AG04450 (cell line): ENCODE data around the gene SERPINF2. TPM values are rescaled to one million over a fixed set of nuclear protein-coding genes. Genes with fewer than 3 reads are reported as not detected.

Experiments
- CTCF ChIA-PET: fragments of 300-600, 350-600 bp; formaldehyde crosslinking; extraction: SDS; loops from one replicate; lab custom pipeline; 2022; ENCODE audit warnings: antibody characterized with exemption, inconsistent platforms; lab: Charles Lee
- POLR2A ChIA-PET: fragments of 350-600 bp; formaldehyde crosslinking; extraction: SDS; loops from one replicate; lab custom pipeline; 2021; ENCODE audit warnings: antibody characterized with exemption, inconsistent platforms; lab: Yijun Ruan, JAX
- DNase-seq: peaks from one replicate; pipeline ENCODE4 v3.0.0-alpha.2; 2011; ENCODE audit warnings: low read depth, low spot score
- H3K27ac ChIP-seq: one replicate; pipeline ENCODE4 v1.5.1; 2012; ENCODE audit warnings: low read depth, low read length, control low read depth
- H3K27me3 ChIP-seq: one replicate; pipeline ENCODE4 v1.6.0; 2012; ENCODE audit warnings: low read length; ENCODE audit not compliant: control insufficient read depth, insufficient read depth
- H3K4me3 ChIP-seq: 2 replicates; pipeline ENCODE4 v1.5.1; 2011; ENCODE audit warnings: mild to moderate bottlenecking, low read depth, low read length, control low read depth
- H3K9me3 ChIP-seq: 2 replicates; pipeline ENCODE4 v1.5.1; 2012; ENCODE audit warnings: low read length; ENCODE audit not compliant: control insufficient read depth, insufficient read depth
- polyA plus RNA-seq: library from polyadenylated mRNA; depleted of rRNA; stranded (reverse); fragments of >200 nt; gene quantifications from 2 replicates; pipeline ENCODE4 v1.2.3, GENCODE V29; 2011; rRNA removed
- TF ChIP-seq, protein P1 (sequence below): IDR thresholded peaks from 2 replicates; pipeline ENCODE4 v1.5.1; 2011; ENCODE audit warnings: low read depth, low read length, control low read depth, inconsistent platforms

The SERPINF2 gene
- polyA plus RNA-seq, 1 experiment = not detected

DNA sequence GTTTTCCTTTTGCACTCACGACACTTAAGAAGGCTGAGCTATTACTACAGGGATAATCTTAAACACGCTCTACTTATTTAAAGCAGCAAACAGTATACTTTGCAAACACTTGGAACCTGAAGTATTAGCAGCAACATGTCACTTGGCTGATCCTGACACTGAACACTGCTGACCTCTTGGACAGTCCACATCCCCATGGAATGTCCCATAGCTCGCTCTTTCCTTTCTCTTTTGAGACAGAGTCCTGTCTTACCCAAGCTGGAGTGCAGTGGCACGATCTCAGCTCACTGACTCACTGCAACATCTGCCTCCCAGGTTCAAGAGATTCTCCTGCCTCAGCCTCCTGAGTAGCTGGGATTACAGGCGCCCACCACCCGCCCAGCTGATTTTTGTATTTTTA, 60.6 kb downstream of the SERPINF2 start:
- Histone ChIP-seq H3K27ac (no peak overlapping the region), H3K4me3 (no peak overlapping the region), H3K9me3 (no peaks in the 10 kb centered on the region), H3K27me3 (no peaks in the 10 kb centered on the region)
- no peak for DNase-seq
- ChIA-PET CTCF (no interaction called here), POLR2A (interaction anchor here (0.8 kb wide), 1 partner anchor 87 kb away, joined by 3 read pairs; no protein-coding TSS in a partner anchor)
- TF ChIP-seq, protein P1, sequence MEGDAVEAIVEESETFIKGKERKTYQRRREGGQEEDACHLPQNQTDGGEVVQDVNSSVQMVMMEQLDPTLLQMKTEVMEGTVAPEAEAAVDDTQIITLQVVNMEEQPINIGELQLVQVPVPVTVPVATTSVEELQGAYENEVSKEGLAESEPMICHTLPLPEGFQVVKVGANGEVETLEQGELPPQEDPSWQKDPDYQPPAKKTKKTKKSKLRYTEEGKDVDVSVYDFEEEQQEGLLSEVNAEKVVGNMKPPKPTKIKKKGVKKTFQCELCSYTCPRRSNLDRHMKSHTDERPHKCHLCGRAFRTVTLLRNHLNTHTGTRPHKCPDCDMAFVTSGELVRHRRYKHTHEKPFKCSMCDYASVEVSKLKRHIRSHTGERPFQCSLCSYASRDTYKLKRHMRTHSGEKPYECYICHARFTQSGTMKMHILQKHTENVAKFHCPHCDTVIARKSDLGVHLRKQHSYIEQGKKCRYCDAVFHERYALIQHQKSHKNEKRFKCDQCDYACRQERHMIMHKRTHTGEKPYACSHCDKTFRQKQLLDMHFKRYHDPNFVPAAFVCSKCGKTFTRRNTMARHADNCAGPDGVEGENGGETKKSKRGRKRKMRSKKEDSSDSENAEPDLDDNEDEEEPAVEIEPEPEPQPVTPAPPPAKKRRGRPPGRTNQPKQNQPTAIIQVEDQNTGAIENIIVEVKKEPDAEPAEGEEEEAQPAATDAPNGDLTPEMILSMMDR = no peak

Other genes with a start within 250 kb of the SERPINF2 start
- gene INPP5K, start 226.3 kb upstream of the SERPINF2 start, polyA plus RNA-seq = 23.8 and 25.9 TPM in 2 replicates
- gene PITPNA, start 180.1 kb upstream of the SERPINF2 start, polyA plus RNA-seq = 47.9 and 53.6 TPM in 2 replicates
- gene SLC43A2, start 114.0 kb upstream of the SERPINF2 start, polyA plus RNA-seq = 5.3 and 6.8 TPM in 2 replicates
- gene SCARF1, start 97.1 kb upstream of the SERPINF2 start, polyA plus RNA-seq = 0.17 and 0.20 TPM in 2 replicates
- 5.8 and 9.3 TPM in 2 replicates for gene RILP, start 93.0 kb upstream of the SERPINF2 start, polyA plus RNA-seq
- 126 and 161 TPM in 2 replicates for gene PRPF8, start 58.0 kb upstream of the SERPINF2 start, polyA plus RNA-seq
- gene TLCD2, start 32.5 kb upstream of the SERPINF2 start, polyA plus RNA-seq = 3.0 and 3.1 TPM in 2 replicates
- 2.9 and 3.6 TPM in 2 replicates for gene WDR81, start 18.2 kb upstream of the SERPINF2 start, polyA plus RNA-seq
- gene SERPINF1, start 19.2 kb downstream of the SERPINF2 start, polyA plus RNA-seq = 376 and 473 TPM in 2 replicates
- 5.6 and 5.7 TPM in 2 replicates for gene SMYD4, start 87.0 kb downstream of the SERPINF2 start, polyA plus RNA-seq
- gene RPA1, start 87.1 kb downstream of the SERPINF2 start, polyA plus RNA-seq = 52.3 and 56.4 TPM in 2 replicates